Stomach (tissue), 4 donors: ENCODE measurements around the gene TXLNA.

ENCODE experiments used
- POLR2A ChIP-seq, 4 donors: fragments of 450-650 bp; IDR thresholded peaks; one replicate each; pipeline ENCODE4 v1.6.1; 2016; ENCODE audit warnings: antibody characterized with exemption in 4 of 4, control low read depth in 2 of 4, mild to moderate bottlenecking in 1 of 4, moderate library complexity in 1 of 4
- POLR2AphosphoS5 ChIP-seq, 3 donors: sonication (generic); formaldehyde crosslinking; IDR thresholded peaks; one replicate each; pipeline ENCODE4 v1.6.1; 2016; ENCODE audit warnings: antibody characterized with exemption in 3 of 3
- TF ChIP-seq, protein P1 (sequence below), 7 experiments: fragments of 450-650 bp in 4 of 7; fragments of 200-600 bp in 3 of 7; sonication (generic) in 3 of 7; IDR thresholded peaks; one replicate each; pipeline ENCODE4 v1.5.1; 2016 to 2019; ENCODE audit warnings: antibody characterized with exemption in 7 of 7, control low read depth in 2 of 7, mild to moderate bottlenecking in 1 of 7

DNA sequence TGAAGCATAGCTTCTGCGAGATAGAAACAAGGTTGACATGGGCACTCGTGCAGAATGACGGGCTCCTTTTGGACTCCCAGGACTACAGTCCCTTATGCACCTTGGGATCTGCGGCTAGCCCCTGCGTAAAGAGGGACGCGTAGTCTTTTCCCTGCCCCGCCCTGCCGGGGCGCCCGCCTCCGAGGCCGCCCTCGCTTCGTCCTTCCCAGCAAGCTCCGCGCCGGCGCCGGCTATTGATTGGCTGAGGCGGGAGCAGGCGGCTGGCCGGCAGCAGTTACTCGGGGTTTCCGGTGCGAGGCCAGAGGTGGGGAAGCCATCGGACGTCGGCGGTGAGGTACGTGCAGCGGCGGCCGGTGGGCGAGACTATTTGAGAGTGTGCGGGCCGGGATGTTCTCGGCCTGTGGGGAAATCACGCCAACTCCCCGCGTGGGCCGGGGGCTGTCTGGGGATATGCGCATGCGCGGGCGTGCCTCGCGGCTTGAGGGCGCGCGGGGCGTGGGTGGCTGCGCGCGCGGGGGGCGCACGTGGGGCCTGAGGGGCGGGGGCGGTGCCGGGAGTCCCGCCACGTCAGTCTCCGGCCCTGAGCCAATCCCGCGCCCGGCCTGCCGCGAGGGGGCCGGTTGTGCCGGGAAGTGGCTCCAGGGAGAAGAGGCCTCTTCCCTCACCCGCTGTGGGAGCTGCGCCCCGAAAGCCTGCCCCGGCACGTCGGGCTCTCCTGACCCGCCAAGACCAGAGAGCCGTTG, at the start of gene TXLNA:
- TF ChIP-seq, protein P1, sequence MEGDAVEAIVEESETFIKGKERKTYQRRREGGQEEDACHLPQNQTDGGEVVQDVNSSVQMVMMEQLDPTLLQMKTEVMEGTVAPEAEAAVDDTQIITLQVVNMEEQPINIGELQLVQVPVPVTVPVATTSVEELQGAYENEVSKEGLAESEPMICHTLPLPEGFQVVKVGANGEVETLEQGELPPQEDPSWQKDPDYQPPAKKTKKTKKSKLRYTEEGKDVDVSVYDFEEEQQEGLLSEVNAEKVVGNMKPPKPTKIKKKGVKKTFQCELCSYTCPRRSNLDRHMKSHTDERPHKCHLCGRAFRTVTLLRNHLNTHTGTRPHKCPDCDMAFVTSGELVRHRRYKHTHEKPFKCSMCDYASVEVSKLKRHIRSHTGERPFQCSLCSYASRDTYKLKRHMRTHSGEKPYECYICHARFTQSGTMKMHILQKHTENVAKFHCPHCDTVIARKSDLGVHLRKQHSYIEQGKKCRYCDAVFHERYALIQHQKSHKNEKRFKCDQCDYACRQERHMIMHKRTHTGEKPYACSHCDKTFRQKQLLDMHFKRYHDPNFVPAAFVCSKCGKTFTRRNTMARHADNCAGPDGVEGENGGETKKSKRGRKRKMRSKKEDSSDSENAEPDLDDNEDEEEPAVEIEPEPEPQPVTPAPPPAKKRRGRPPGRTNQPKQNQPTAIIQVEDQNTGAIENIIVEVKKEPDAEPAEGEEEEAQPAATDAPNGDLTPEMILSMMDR (IDR thresholded peaks at IDR 0.05), result peak in 1 of 7 experiments; percentile 32
- no peak for TF ChIP-seq POLR2A (IDR thresholded peaks at IDR 0.05)
- peak; percentile 23 to 87 (median 59) for TF ChIP-seq POLR2AphosphoS5 (IDR thresholded peaks at IDR 0.05)
